H54 (cell line): ENCODE results near the gene SNAI3.
A peak's percentile ranks its signal among the peaks of the same experiment; 100 is the strongest.

ENCODE experiments used
- DNase-seq: peaks from one replicate; pipeline ENCODE4 v3.0.0; 2011; ENCODE audit warnings: low spot score, mixed read lengths; ENCODE audit not compliant: insufficient read length
- FAIRE-seq: peaks from 3 replicates; lab custom pipeline; 2011; peaks lifted over from hg19 to GRCh38; lab: Jason Lieb, UNC
- POLR2A ChIP-seq: IDR thresholded peaks from 2 replicates; pipeline ENCODE4 v1.6.1; 2011; ENCODE audit warnings: low read depth, mild to moderate bottlenecking, low read length

SNAI3 gene

DNA sequence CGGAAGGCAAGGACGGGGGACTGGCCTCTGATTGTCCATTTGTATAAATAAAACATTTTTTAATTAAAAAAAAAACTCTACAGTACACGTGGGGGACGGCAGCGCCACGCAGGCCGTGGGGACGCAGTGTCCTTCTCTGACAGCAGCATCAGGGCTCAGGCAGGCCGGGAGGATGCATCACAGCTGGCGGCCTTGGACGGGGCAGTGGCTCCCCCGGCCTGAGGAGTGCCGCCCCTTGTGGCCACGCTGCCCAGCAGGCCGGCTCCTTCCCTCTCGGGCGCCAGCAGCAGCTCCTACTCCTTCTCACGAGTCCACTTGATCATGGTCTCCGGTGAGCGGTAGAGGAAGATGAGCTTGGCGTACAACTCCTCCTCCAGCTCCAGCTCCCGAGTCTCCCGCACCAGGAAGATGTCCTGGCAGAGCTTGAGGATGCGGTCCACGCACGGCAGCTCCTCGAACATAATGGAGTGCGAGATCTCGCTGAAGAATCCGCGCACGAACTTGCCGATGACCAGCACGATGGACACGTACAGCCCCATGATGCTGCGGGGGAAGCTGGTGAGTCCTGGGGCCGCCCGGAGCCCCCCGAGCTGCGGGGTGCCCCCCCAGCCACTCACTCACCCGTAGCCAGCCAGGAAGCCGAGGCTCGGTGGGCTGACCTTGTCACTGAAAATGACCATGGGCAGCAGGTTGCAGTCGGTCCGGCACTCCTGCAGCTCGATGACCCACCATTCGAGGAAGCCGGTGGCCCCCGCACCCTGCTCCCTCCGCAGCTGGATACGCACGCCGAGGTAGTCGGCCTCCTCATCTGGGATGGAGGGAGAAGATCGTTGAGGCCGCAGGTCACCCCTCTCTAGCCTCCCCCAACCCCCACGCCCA lies 29.2 kb upstream of the SNAI3 start:
- no peak for TF ChIP-seq POLR2A
- FAIRE-seq (no peak), DNase-seq (no peak)

DNA sequence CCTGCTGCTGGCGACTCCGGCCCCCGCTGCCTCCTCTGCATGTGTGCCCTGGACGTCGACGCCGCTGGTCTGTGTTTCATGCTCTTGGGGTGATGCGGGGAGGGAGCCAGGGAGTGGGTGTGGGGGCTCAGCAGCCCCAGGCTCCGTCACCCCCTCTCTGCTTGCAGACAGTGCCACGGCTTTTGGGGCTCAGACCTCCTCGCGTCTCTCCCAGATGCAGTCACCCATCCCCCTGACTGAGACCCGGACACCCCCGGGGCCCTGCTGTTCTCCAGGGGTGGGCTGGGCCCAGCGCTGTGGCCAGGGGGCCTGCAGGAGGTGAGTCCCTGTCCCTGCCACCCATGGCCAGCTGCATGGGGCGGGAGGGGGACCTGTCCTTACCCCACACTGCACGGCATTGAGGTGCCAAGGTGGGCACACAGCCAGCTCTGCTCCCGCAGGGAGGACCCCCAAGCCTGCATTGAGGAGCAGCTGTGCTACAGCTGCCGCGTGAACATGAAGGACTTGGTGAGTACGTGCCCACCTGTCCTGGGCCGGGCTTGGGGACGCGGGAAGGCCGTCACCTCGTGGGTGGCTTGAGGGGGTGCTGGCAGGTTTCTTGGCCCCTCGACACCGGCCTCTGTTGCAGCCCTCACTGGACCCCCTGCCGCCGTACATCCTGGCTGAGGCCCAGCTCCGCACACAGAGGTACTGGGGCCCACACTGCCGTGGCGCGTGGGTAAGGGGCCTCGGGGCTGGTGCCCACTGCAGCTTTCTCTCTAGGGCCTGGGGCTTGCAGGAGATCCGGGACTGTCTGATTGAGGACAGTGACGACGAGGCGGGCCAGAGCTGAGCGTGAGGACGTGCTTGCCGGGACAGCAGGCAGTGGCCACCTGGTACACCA lies 28.4 kb upstream of the SNAI3 start:
- no peak for FAIRE-seq
- no peak for TF ChIP-seq POLR2A
- DNase-seq = no peak

DNA sequence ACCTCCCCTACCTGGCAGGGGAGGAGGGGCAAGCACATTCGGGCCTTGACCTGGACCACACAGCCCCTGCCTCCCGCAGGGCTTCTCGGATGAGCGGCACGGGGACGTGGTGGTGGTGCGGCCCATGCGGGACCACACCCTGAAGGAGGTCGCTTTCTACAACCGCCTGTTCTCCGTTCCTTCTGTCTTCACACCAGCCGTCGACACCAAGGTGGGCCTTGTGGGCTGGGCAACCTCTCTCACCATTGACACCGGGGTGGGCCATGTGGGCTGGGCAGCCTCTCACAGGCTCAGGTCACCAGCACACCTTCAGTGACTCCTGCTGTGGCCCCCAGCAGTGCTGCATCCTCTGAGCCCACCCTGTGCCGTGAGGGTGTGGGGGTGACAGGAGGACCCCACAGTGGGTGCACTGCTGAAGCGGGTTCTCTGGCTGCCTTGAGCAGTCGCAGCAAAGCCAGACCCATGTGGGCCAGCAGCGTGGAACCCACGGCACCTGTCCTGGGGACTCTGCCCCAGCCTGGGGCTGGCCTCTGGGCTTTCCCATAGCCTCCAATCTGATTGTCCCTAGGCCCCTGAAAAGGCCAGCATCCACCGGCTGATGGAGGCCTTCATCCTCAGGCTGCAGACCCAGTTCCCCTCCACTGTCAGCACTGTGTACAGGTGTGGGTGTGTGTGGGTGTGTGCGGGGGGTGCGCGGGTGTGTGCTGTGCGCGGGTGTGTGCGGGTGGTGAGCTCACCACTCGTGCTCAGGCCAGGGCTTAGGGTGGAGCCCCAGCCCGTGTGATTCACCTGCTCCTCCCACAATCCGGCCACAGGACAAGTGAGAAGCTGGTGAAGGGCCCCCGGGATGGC lies 27.5 kb upstream of the SNAI3 start:
- TF ChIP-seq POLR2A = no peak

DNA sequence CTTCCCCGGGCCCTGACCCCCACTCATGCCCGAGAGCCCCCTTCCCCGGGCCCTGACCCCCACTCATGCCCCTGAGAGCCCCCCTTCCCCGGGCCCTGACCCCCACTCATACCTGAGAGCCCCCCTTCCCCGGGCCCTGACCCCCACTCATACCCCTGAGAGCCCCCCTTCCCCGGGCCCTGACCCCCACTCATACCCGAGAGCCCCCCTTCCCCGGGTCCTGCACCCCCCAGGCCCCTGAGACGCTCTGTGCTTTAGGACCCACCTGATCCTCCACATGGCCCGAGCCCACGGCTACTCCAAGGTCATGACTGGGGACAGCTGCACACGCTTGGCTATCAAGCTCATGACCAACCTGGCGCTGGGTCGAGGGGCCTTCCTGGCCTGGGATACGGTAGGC lies 26.7 kb upstream of the SNAI3 start:
- FAIRE-seq = no peak
- no peak for DNase-seq

More for the DNA sequence above, 27.5 kb upstream of the SNAI3 start:
- peak; percentile 82 for DNase-seq
- FAIRE-seq = no peak

DNA sequence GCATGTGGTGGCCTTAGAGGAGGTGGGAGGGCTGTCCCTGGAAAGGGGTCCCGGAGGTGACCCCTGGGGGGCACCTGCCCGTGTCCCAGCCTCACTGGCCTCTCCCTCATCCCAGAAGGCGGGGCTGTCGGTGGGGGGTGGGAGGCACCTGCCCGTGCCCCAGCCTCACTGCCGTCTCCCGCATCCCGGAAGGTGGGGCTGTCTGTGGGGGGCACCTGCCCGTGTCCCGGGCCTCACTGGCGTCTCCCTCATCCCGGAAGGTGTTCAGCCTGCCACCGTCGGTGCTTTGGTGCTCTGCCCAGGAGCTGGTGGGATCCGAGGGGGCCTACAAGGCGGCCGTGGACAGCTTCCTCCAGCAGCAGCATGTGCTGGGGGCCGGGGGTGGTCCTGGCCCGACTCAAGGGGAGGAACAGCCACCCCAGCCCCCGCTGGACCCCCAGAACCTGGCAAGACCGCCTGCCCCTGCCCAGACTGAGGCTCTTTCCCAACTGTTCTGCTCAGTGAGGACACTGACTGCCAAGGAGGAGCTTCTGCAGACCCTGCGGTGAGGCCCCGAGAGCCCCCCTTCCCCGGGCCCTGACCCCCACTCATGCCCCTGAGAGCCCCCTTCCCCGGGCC lies 26.2 kb upstream of the SNAI3 start:
- no peak for DNase-seq
- TF ChIP-seq POLR2A = no peak
- no peak for FAIRE-seq

More for the DNA sequence above, 26.7 kb upstream of the SNAI3 start:
- no peak for TF ChIP-seq POLR2A

DNA sequence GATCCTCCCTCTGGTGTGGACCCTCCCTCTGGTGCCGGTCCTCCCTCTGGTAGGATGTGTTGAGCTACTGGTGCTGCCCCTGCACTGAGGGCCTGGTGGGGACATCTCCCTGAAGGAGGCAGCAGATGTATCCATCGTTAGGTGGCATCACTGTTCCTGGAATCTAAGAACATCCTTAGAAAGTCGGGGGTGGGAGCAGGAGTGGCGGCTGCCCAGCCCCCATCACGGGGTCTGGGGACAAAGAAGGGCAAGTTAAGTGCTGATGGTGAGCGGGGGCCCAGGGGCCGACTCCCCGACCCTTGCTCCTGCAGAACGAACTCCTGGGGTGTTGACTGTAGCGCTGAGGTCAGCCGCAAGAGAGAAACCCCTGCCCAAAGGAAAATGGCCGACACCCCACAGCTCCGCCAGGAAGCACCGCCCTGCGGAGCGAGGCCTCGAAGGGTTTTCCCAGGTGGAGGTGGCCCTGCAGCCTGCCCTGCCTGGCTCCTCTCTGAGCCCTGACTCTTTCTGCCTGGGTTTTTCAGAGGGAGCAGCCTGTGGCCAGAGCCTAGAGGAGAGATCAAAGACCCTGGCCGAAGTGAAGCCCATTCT lies 25.5 kb upstream of the SNAI3 start:
- DNase-seq = no peak
- FAIRE-seq = no peak
- TF ChIP-seq POLR2A = no peak

DNA sequence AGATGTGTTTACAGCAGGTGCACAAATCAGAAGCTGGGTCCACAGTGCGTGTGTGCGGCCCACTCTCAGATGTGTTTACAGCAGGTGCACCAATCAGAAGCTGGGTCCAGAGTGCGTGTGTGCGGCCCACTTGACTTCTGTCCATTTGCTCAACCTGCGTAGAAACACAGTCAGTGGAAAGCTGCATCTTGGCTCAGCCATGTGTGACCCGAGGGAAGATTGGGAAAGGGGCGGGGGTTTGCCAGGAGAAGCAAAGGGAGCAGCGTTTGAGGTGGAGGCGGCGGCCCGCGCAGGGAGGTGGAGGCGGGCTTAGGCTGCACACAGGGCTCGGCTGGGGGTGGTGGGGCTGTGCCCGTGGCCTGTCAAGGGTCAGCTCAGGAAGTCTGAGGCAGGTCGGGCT lies 24.2 kb upstream of the SNAI3 start:
- no peak for FAIRE-seq

DNA sequence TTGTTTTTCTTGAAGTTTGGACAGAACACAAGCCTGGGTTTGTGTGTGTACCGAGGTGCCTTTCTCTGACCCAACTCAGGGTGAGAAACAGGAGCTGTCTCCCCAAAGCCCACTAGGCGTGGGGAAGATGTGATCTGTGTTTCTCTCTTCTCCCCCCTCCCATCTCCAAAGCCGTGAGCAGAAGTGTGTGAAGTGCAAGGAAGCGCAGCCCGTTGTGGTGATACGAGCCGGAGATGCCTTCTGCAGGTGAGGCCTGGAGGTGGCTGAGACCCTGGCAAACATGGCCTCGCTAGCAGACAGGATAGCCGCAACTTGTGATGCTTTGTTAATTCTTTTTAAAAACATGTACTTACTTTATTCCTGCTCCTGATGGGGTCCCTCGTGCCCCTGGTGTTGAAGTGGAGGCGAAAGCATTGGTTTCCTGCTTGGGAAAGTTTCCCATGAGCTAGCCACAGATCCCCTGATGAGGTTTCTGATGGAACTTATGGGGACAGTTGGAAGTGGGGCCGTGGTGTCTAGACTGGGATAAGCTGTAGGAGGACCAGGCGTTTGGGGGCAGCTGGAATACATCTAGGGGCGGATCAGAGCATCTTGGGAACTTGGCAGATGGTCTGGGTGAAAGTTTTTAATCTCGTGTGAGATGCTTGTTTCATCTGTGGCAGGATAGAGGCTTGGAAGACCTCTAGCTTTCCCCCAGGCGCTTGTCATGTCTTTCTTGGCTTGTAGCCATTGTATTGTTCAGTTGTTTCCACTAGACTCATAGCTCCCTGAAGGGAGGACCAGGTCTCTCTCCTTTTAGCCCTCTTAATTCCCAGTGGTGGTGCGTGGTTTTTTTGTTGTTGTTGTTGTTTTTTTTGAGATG lies 20.9 kb upstream of the SNAI3 start:
- FAIRE-seq (no peak), DNase-seq (no peak)

More for the DNA sequence above, 24.2 kb upstream of the SNAI3 start:
- TF ChIP-seq POLR2A = no peak
- no peak for DNase-seq

DNA sequence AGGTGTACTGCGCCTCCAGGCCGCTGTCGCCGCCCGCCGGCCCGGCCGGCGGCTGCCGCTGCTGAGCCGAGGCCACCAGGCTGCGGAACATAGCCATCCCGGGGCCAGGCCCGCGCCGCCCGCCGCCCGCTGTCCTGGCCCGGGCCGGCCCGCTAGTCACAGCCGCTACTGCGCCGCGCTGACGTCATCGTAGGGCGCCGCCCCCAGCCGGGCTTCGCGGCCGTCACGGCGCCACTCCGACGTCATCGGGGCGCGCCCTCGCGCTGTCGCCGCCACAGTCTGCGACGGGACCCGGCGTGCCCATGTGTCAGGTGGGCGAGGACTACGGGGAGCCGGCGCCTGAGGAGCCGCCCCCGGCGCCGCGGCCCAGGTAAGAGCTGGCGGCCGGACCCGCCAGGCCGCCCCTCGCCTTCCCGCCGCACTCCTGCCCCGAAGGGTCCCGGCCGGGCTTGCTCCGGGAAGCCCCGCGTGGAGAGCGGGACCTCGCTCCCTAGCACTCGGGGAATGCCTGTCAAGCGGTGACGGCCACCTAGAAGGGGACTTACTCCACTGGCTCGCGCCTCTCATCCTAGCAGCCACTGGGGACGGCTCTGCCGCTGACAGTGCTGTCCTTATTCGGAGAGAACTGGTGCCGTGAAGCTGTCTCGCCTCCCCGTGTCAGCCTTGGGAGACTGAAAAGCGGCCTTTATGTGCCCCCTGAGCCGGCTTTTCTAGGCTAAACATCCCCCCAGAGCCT lies 20.1 kb upstream of the SNAI3 start, which contains the start of the genes CTU2 and RNF166:
TSS of gene CTU2 (plus strand) at position 275 of the 736 bp plus-strand sequence. CDS start at position 303, 28 bp downstream.
TSS of gene RNF166 (minus strand) at position 180 of the 736 bp plus-strand sequence. CDS start at position 97, 83 bp downstream.
- FAIRE-seq = no peak

More for the DNA sequence above, 20.9 kb upstream of the SNAI3 start:
- no peak for TF ChIP-seq POLR2A

DNA sequence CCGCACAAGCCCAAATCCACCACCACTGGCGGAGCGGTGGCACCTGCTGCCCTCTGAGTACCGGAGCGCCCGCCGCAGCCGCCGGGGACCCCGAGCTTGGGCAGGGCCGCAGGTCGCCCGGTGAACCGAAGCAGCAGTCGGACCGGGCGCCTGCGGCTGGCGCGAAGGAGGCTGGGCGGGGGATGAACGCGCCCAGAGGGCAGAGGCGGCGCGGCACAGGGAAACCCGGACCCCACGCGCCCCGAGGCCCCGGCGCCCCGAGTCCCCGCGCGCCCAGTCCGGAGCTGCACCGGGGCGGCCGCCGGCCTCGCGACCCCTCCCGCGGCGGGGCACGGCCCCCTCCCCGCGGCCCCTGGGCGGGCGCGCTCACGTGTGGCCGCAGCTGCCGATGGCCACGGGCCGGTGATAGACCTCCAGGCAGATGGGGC lies 19.5 kb upstream of the SNAI3 start:
- DNase-seq (no peak), FAIRE-seq (no peak)
- no peak for TF ChIP-seq POLR2A

More for the DNA sequence above, 20.1 kb upstream of the SNAI3 start, which contains the start of the genes CTU2 and RNF166:
- peak; percentile 97 for DNase-seq
- peak; percentile 84 for TF ChIP-seq POLR2A

DNA sequence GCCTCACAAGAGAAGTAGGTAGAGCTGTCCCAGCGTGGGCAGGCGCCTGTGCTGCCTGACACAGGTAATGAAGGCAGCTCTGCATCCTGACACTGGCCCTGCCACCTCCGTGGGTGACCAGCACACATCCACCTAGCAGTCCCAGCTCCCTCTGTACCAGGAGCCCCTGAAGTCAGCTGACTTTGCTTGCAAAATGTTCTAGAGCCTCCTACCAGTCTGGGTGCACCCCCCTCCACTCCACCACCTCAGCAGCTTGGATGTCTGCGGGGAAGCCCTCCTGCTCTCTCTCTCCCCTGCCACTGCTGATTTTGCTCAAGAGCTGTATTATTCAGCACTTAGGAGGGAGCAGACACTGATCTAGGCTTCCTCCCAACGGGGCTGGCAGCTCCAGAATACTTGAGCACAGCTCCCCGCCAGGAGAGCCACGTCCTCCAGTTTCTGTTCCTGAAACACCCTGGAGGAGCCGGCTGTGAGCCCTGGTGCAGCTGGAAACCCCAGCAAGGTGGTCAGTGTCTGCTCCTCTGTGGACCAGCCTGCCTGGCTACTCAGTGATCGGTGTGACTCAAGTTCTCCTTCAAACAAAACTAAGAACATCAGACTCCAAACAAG lies 18.9 kb upstream of the SNAI3 start:
- no peak for TF ChIP-seq POLR2A
- FAIRE-seq (no peak), DNase-seq (no peak)
